ENCODE data around the gene UTS2R.

UTS2R gene

GRCh38 chr17:82424863-82425159 is 53.2 kb downstream of the UTS2R start:
- TF ChIP-seq POLR2AphosphoS5 (IDR thresholded peaks at IDR 0.05; ENCODE audit: low read depth) (no peak), CTCF (IDR thresholded peaks at IDR 0.05; ENCODE audit: insufficient read depth, low read length) (no peak), SPI1 (IDR thresholded peaks at IDR 0.05; ENCODE audit: borderline replicate concordance, low read depth) (no peak), GABPA (IDR thresholded peaks at IDR 0.05; ENCODE audit: low read depth) (no peak)
- TF ChIP-seq, protein P1, sequence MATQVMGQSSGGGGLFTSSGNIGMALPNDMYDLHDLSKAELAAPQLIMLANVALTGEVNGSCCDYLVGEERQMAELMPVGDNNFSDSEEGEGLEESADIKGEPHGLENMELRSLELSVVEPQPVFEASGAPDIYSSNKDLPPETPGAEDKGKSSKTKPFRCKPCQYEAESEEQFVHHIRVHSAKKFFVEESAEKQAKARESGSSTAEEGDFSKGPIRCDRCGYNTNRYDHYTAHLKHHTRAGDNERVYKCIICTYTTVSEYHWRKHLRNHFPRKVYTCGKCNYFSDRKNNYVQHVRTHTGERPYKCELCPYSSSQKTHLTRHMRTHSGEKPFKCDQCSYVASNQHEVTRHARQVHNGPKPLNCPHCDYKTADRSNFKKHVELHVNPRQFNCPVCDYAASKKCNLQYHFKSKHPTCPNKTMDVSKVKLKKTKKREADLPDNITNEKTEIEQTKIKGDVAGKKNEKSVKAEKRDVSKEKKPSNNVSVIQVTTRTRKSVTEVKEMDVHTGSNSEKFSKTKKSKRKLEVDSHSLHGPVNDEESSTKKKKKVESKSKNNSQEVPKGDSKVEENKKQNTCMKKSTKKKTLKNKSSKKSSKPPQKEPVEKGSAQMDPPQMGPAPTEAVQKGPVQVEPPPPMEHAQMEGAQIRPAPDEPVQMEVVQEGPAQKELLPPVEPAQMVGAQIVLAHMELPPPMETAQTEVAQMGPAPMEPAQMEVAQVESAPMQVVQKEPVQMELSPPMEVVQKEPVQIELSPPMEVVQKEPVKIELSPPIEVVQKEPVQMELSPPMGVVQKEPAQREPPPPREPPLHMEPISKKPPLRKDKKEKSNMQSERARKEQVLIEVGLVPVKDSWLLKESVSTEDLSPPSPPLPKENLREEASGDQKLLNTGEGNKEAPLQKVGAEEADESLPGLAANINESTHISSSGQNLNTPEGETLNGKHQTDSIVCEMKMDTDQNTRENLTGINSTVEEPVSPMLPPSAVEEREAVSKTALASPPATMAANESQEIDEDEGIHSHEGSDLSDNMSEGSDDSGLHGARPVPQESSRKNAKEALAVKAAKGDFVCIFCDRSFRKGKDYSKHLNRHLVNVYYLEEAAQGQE (IDR thresholded peaks at IDR 0.05; ENCODE audit: insufficient replicate concordance, low read depth) = no peak
- no peaks in the 10 kb centered on the region for H3K27me3 ChIP-seq (ENCODE audit: insufficient read depth, poor library complexity, severe bottlenecking)
- DNase-seq (ENCODE audit: low read depth in 1 of 2, low spot score in 1 of 2) = no peak
- no peak overlapping the region for H3K4me3 ChIP-seq (replicated peaks; ENCODE audit: insufficient read depth, low read length)
- no peak overlapping the region for H3K27ac ChIP-seq (replicated peaks)

Data from HL-60 (cell line).